ENCODE measurements around the gene UBA1.

Gene UBA1

GRCh38 chrX:47239199-47239598 is 45.6 kb downstream of the UBA1 start:
- H3K9me3 ChIP-seq (ENCODE audit: control insufficient read depth, insufficient read depth, low read length) = no peaks in the 10 kb centered on the region
- H3K36me3 ChIP-seq (ENCODE audit: control insufficient read depth, low read length) = peaks cover 7% of the 10 kb centered on the region
- no peaks in the 10 kb centered on the region for H4K20me1 ChIP-seq (ENCODE audit: control insufficient read depth, insufficient read depth, low read depth, low read length)
- no peak overlapping the region for H3K27ac ChIP-seq (ENCODE audit: low read depth, low read length)
- TF ChIP-seq CTCF (IDR thresholded peaks at IDR 0.05; ENCODE audit: low read depth, low read length, poor library complexity, severe bottlenecking) (no peak), EZH2phosphoT487 (IDR thresholded peaks at IDR 0.05; ENCODE audit: borderline replicate concordance, low read length) (no peak)
- H3K4me3 ChIP-seq (ENCODE audit: low read length) = no peak overlapping the region
- H3K27me3 ChIP-seq (ENCODE audit: control insufficient read depth, low read length) = no peaks in the 10 kb centered on the region
- peaks cover 37% of the 10 kb centered on the region for H3K79me2 ChIP-seq (ENCODE audit: control insufficient read depth, low read length)
- no peaks in the 10 kb centered on the region for H3K9me2 ChIP-seq (replicated peaks; ENCODE audit: control insufficient read depth, low read length)
- H3K4me1 ChIP-seq (ENCODE audit: control insufficient read depth, low read length) = 0 out of 2 replicates have a peak, but pooled peaks cover 3% of the 10 kb centered on the region
- no peaks in the 10 kb centered on the region for H3F3A ChIP-seq (ENCODE audit: control insufficient read depth, insufficient read depth)
- H3K4me2 ChIP-seq (ENCODE audit: low read length) = no peak overlapping the region

GRCh38 chrX:47239898-47240545 is 46.4 kb downstream of the UBA1 start:
- peaks cover 29% of the 10 kb centered on the region for H3K79me2 ChIP-seq (ENCODE audit: control insufficient read depth, low read length)
- H3F3A ChIP-seq (ENCODE audit: control insufficient read depth, insufficient read depth) = no peaks in the 10 kb centered on the region
- H3K36me3 ChIP-seq (ENCODE audit: control insufficient read depth, low read length) = peaks cover 9% of the 10 kb centered on the region
- H3K27me3 ChIP-seq (ENCODE audit: control insufficient read depth, low read length) = no peaks in the 10 kb centered on the region
- H3K4me2 ChIP-seq (ENCODE audit: low read length) = no peak overlapping the region
- no peaks in the 10 kb centered on the region for H3K9me3 ChIP-seq (ENCODE audit: control insufficient read depth, insufficient read depth, low read length)
- H3K27ac ChIP-seq (ENCODE audit: low read depth, low read length) = no peak overlapping the region
- H4K20me1 ChIP-seq (ENCODE audit: control insufficient read depth, insufficient read depth, low read depth, low read length) = no peaks in the 10 kb centered on the region
- H3K4me1 ChIP-seq (ENCODE audit: control insufficient read depth, low read length) = 0 out of 2 replicates have a peak, but pooled peaks cover 3% of the 10 kb centered on the region
- H3K9me2 ChIP-seq (replicated peaks; ENCODE audit: control insufficient read depth, low read length) = no peaks in the 10 kb centered on the region
- H3K4me3 ChIP-seq (ENCODE audit: low read length) = no peak overlapping the region
- TF ChIP-seq EZH2phosphoT487 (IDR thresholded peaks at IDR 0.05; ENCODE audit: borderline replicate concordance, low read length) (no peak), CTCF (IDR thresholded peaks at IDR 0.05; ENCODE audit: low read depth, low read length, poor library complexity, severe bottlenecking) (no peak)

GRCh38 chrX:47240619-47241018 is 47.0 kb downstream of the UBA1 start:
- H3K79me2 ChIP-seq (ENCODE audit: control insufficient read depth, low read length) = peaks cover 23% of the 10 kb centered on the region
- no peaks in the 10 kb centered on the region for H3K9me2 ChIP-seq (replicated peaks; ENCODE audit: control insufficient read depth, low read length)
- H3F3A ChIP-seq (ENCODE audit: control insufficient read depth, insufficient read depth) = no peaks in the 10 kb centered on the region
- no peaks in the 10 kb centered on the region for H3K27me3 ChIP-seq (ENCODE audit: control insufficient read depth, low read length)
- H3K4me2 ChIP-seq (ENCODE audit: low read length) = no peak overlapping the region
- no peak overlapping the region for H3K27ac ChIP-seq (ENCODE audit: low read depth, low read length)
- H3K4me3 ChIP-seq (ENCODE audit: low read length) = no peak overlapping the region
- no peaks in the 10 kb centered on the region for H3K4me1 ChIP-seq (ENCODE audit: control insufficient read depth, low read length)
- TF ChIP-seq CTCF (IDR thresholded peaks at IDR 0.05; ENCODE audit: low read depth, low read length, poor library complexity, severe bottlenecking) (no peak), EZH2phosphoT487 (IDR thresholded peaks at IDR 0.05; ENCODE audit: borderline replicate concordance, low read length) (no peak)
- no peaks in the 10 kb centered on the region for H4K20me1 ChIP-seq (ENCODE audit: control insufficient read depth, insufficient read depth, low read depth, low read length)
- H3K36me3 ChIP-seq (ENCODE audit: control insufficient read depth, low read length) = peaks cover 12% of the 10 kb centered on the region
- no peaks in the 10 kb centered on the region for H3K9me3 ChIP-seq (ENCODE audit: control insufficient read depth, insufficient read depth, low read length)
